Measurements from ENCODE around the gene PRRG2. TPM values are rescaled to one million over a fixed set of nuclear protein-coding genes. Genes with fewer than 3 reads are reported as not detected.
A peak's percentile ranks its signal among the peaks of the same experiment; 100 is the strongest.

Gene PRRG2
- polyA plus RNA-seq, 3 donors, result 0.49 TPM; not detected in 2

- Histone ChIP-seq H3K9ac (ENCODE audit: insufficient read depth, low read length, poor library complexity, severe bottlenecking) (no peak overlapping the region), H3K4me3 (replicated peaks in 1 of 3; ENCODE audit: low read depth in 2 of 3, low read length in 3 of 3) (no peak overlapping the region), H2AFZ (ENCODE audit: insufficient read depth, low read depth, low read length, poor library complexity, severe bottlenecking) (no peak overlapping the region), H3K27ac (ENCODE audit: low read depth in 1 of 2, low read length in 2 of 2) (no peak overlapping the region), H3K79me2 (ENCODE audit: insufficient read depth, low read length) (peaks cover 64% of the 10 kb centered on the region), H3K9me3 (replicated peaks in 1 of 2; ENCODE audit: control insufficient read depth in 1 of 2, insufficient read depth in 1 of 2, low read length in 2 of 2) (no peaks in the 10 kb centered on the region), H3K4me1 (ENCODE audit: control insufficient read depth in 1 of 2, insufficient read depth in 2 of 2, low read length in 2 of 2) (peaks cover 0 to 5% of the 10 kb centered on the region in 2 donors), H3K4me2 (replicated peaks; ENCODE audit: extremely low read depth, low read length, poor library complexity, severe bottlenecking) (no peak overlapping the region), H3K27me3 (ENCODE audit: control insufficient read depth in 2 of 2, insufficient read depth in 2 of 2, low read length in 2 of 2) (no peaks in the 10 kb centered on the region), H4K20me1 (ENCODE audit: insufficient read depth, low read length) (peaks cover 53% of the 10 kb centered on the region), H3K36me3 (replicated peaks in 1 of 2; ENCODE audit: control insufficient read depth in 1 of 2, insufficient read depth in 2 of 2, low read length in 2 of 2) (peaks cover 4 to 7% of the 10 kb centered on the region in 2 donors)
- Mint-ChIP-seq H3K9me3 (no peaks in the 10 kb centered on the region), H3K36me3 (peaks cover 7 to 26% of the 10 kb centered on the region in 2 donors), H3K27me3 (ENCODE audit: low read depth in 3 of 3) (no peaks in the 10 kb centered on the region), H3K27ac (peak overlapping the region in 4 of 7 donors; percentile 12 to 66 (median 60)), H3K4me1 (peaks cover 21% of the 10 kb centered on the region), H3K4me3 (no peak overlapping the region)
- no peak for DNase-seq
- WGBS (ENCODE audit: insufficient coverage), result no CpG with 5 or more reads among the region's 9 CpGs
- intact Hi-C loops (cut with micrococcal nuclease), result no loop called here
- TF ChIP-seq, protein P1, sequence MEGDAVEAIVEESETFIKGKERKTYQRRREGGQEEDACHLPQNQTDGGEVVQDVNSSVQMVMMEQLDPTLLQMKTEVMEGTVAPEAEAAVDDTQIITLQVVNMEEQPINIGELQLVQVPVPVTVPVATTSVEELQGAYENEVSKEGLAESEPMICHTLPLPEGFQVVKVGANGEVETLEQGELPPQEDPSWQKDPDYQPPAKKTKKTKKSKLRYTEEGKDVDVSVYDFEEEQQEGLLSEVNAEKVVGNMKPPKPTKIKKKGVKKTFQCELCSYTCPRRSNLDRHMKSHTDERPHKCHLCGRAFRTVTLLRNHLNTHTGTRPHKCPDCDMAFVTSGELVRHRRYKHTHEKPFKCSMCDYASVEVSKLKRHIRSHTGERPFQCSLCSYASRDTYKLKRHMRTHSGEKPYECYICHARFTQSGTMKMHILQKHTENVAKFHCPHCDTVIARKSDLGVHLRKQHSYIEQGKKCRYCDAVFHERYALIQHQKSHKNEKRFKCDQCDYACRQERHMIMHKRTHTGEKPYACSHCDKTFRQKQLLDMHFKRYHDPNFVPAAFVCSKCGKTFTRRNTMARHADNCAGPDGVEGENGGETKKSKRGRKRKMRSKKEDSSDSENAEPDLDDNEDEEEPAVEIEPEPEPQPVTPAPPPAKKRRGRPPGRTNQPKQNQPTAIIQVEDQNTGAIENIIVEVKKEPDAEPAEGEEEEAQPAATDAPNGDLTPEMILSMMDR (IDR thresholded peaks at IDR 0.05), result no peak
Observed at GRCh38 chr19:49567861-49568441, 13.2 kb upstream of the PRRG2 start.

GRCh38 chr19:49570138-49570856 lies 10.8 kb upstream of the PRRG2 start:
- Mint-ChIP-seq H3K27ac (peak overlapping the region in 2 of 7 donors; percentile 39 to 47), H3K4me1 (peaks cover 13% of the 10 kb centered on the region)

More at GRCh38 chr19:49570138-49570856, 10.8 kb upstream of the PRRG2 start:
- H3K9ac ChIP-seq (ENCODE audit: insufficient read depth, low read length, poor library complexity, severe bottlenecking), result no peak overlapping the region
- no peak overlapping the region for H2AFZ ChIP-seq (ENCODE audit: insufficient read depth, low read depth, low read length, poor library complexity, severe bottlenecking)
- no peaks in the 10 kb centered on the region for H3K27me3 ChIP-seq (ENCODE audit: control insufficient read depth in 2 of 2, insufficient read depth in 2 of 2, low read length in 2 of 2)
- peaks cover 9 to 21% of the 10 kb centered on the region in 2 donors for H3K36me3 ChIP-seq (replicated peaks in 1 of 2; ENCODE audit: control insufficient read depth in 1 of 2, insufficient read depth in 2 of 2, low read length in 2 of 2)
- H3K27ac ChIP-seq (ENCODE audit: low read depth in 1 of 2, low read length in 2 of 2), result no peak overlapping the region
- 52% methylated on average over 9 of the region's 14 CpGs for WGBS (ENCODE audit: insufficient coverage)
- H3K36me3 Mint-ChIP-seq, result peaks cover 21 to 34% of the 10 kb centered on the region in 2 donors
- no peak overlapping the region for H3K4me3 ChIP-seq (replicated peaks in 1 of 3; ENCODE audit: low read depth in 2 of 3, low read length in 3 of 3)
- H3K4me1 ChIP-seq (ENCODE audit: control insufficient read depth in 1 of 2, insufficient read depth in 2 of 2, low read length in 2 of 2), result peaks cover 0 to 5% of the 10 kb centered on the region in 2 donors
- H3K9me3 Mint-ChIP-seq, result no peaks in the 10 kb centered on the region
- no peaks in the 10 kb centered on the region for H3K9me3 ChIP-seq (replicated peaks in 1 of 2; ENCODE audit: control insufficient read depth in 1 of 2, insufficient read depth in 1 of 2, low read length in 2 of 2)
- H3K27me3 Mint-ChIP-seq (ENCODE audit: low read depth in 3 of 3), result no peaks in the 10 kb centered on the region
- TF ChIP-seq, protein P1 (IDR thresholded peaks at IDR 0.05), result peak; percentile 100
- H3K79me2 ChIP-seq (ENCODE audit: insufficient read depth, low read length), result peaks cover 62% of the 10 kb centered on the region
- H3K4me2 ChIP-seq (replicated peaks; ENCODE audit: extremely low read depth, low read length, poor library complexity, severe bottlenecking), result no peak overlapping the region
- DNase-seq, result peak; percentile 72 to 86 (median 82)
- H3K4me3 Mint-ChIP-seq, result no peak overlapping the region
- peaks cover 52% of the 10 kb centered on the region for H4K20me1 ChIP-seq (ENCODE audit: insufficient read depth, low read length)
- intact Hi-C loops (cut with micrococcal nuclease), result loop anchor here in 1 of 2 donors (2.0 kb wide), 1 partner anchor 63 kb away; no protein-coding TSS in a partner anchor
